CD8-positive, alpha-beta memory T cell (primary cell): ENCODE measurements around the gene LYPD6. TPM values are rescaled to one million over a fixed set of nuclear protein-coding genes. Genes with fewer than 3 reads are reported as not detected.

ENCODE experiments used
- CTCF ChIA-PET: fragments of 350-600 bp; sonication (Branson Sonifier 250); formaldehyde crosslinking; loops from one replicate; lab custom pipeline; 2021; ENCODE audit warnings: antibody characterized with exemption; lab: Charles Lee
- POLR2A ChIA-PET: fragments of 350-600 bp; sonication (Branson Sonifier 250); formaldehyde crosslinking; loops from one replicate; lab custom pipeline; 2021; ENCODE audit warnings: antibody characterized with exemption; lab: Charles Lee
- DNase-seq, 5 donors: peaks; one replicate each; pipeline versions ENCODE4 v3.0.0 to v3.0.0-alpha.2; 2020 to 2022; ENCODE audit warnings: mixed read lengths in 1 of 5
- H3K27ac ChIP-seq: one replicate; pipeline ENCODE4 v1.7.0; 2013; ENCODE audit warnings: low read depth, mild to moderate bottlenecking, low read length, moderate library complexity
- H3K27me3 ChIP-seq: 2 replicates; pipeline ENCODE4 v1.7.0; 2013; ENCODE audit warnings: low read length, mild to moderate bottlenecking; ENCODE audit not compliant: insufficient read depth, poor library complexity, severe bottlenecking
- H3K36me3 ChIP-seq: 2 replicates; pipeline ENCODE4 v1.7.0; 2013; ENCODE audit warnings: mild to moderate bottlenecking, low read length, moderate library complexity; ENCODE audit not compliant: insufficient read depth
- H3K4me1 ChIP-seq: 2 replicates; pipeline ENCODE4 v1.7.0; 2013; ENCODE audit warnings: mild to moderate bottlenecking, low read length, moderate library complexity; ENCODE audit not compliant: insufficient read depth
- H3K4me3 ChIP-seq: 2 replicates; pipeline ENCODE4 v1.7.0; 2013; ENCODE audit warnings: mild to moderate bottlenecking, low read length
- H3K9me3 ChIP-seq: 2 replicates; pipeline ENCODE4 v1.7.0; 2013; ENCODE audit warnings: mild to moderate bottlenecking, low read length
- H3K27ac Mint-ChIP-seq, 8 donors: one replicate each; pipeline ENCODE4 v1.8.0; 2020 to 2021; ENCODE audit warnings: mixed read lengths in 8 of 8, mild to moderate bottlenecking in 6 of 8, inconsistent platforms in 3 of 8, moderate library complexity in 3 of 8
- H3K27me3 Mint-ChIP-seq, 2 donors: one replicate each; pipeline ENCODE4 v1.8.0; 2020 to 2021; ENCODE audit warnings: mixed read lengths in 2 of 2, mild to moderate bottlenecking in 1 of 2, moderate library complexity in 1 of 2
- H3K36me3 Mint-ChIP-seq, 3 donors: one replicate each; pipeline ENCODE4 v1.8.0; 2020 to 2021; ENCODE audit warnings: mixed read lengths in 3 of 3, inconsistent platforms in 1 of 3, mild to moderate bottlenecking in 1 of 3
- H3K4me1 Mint-ChIP-seq, 3 donors: one replicate each; pipeline ENCODE4 v1.8.0; 2020 to 2021; ENCODE audit warnings: mixed read lengths in 3 of 3, inconsistent platforms in 1 of 3, mild to moderate bottlenecking in 1 of 3
- H3K4me3 Mint-ChIP-seq, 7 donors: one replicate each; pipeline ENCODE4 v1.8.0; 2020 to 2021; ENCODE audit warnings: mixed read lengths in 7 of 7, mild to moderate bottlenecking in 6 of 7, moderate library complexity in 4 of 7, inconsistent platforms in 2 of 7
- H3K9me3 Mint-ChIP-seq, 5 donors: one replicate each; pipeline ENCODE4 v1.8.0; 2020 to 2022; ENCODE audit warnings: mixed read lengths in 5 of 5, mild to moderate bottlenecking in 3 of 5, moderate library complexity in 2 of 5, inconsistent platforms in 1 of 5
- polyA plus RNA-seq: library from polyadenylated mRNA; unstranded; fragments of 300-500 nt; fragmentation: Illumina TruSeq; gene quantifications from one replicate; pipeline ENCODE4 v1.2.3, GENCODE V29; 2021
- total RNA-seq, 2 experiments: library from RNA; stranded (reverse); gene quantifications; one replicate each; pipeline ENCODE4 v1.2.3, GENCODE V29; 2021

LYPD6 gene
- total and polyA plus RNA-seq, 3 experiments from 2014 or later, result not detected

DNA sequence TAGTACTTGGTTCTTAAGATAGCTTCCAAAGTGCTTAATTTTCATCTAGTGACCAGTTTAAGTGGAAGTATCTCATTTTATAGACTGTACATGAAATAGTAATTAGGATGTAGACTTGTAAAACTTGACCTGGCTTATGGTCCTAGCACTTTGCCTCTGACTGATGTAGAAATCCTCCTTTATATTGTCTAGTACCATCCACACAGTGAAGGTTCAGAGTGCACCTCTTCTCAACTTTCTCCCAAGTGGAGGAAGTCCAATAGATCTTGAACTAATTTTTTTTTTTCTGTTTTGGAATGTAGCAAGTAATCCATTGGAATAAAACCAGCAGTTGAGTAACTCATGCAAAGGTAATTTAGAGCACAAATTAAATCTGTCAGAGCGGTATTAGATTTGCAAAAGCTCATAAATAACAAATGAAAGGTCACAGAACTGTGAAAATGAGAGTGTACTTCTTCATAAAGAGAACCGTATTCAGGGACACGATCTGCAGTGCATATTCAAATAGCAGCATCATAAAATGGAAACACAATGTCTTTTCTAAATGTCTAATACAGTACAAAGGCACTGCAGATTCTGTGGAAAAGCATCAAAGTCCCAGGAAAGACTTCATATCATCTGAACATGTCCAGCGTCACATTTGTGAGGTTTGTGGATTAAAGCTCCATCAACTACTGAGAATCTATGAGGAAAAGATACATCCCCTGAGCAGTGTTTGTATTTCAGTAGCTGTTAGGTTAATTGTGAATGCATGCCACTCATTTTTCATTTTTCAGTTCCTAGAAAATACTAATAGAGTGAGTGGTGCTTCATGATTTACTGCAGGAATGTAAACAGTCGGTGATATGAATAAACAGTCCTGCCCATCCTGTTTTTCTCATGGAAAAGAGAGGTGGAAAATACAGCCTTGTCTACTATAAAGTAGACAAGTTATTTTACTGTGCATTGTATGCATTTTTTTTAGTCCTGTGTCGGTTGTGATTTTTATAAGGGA is 100.7 kb downstream of the LYPD6 start:
- POLR2A ChIA-PET, result no interaction called here
- H3K4me3 Mint-ChIP-seq, result no peak overlapping the region

DNA sequence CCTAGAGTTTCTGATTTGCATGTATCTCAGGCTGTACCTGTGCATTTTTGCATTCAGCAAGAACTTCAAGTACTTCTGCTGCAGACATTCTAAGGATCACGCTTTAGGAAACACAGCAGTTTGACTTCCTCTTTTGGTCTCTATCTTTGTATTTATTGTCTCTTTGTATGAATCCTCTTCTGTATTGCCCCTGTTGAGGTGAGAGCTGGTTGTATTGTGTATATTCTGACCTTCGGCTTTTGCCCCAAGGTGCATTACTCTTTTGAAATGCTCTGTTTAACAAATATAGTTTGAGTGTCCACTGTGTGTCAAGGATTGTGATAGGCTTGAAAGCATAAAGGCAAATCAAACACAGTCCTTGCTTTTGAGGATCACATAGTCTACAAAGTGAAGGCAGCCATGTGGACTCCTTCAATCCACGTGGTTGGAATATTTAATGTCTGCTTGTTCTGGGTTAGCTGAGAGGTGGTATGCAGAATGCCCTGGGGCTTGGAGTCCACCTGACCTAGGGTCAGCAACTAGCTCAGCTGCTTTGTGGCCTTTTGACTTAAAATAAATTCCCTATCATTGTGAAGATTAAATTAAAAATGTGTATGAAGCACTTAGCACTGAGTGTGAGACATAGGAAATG is 108.1 kb downstream of the LYPD6 start:
- Mint-ChIP-seq H3K27me3 (peaks cover 0 to 7% of the 10 kb centered on the region in 2 donors), H3K4me1 (no peaks in the 10 kb centered on the region), H3K9me3 (peaks cover 0 to 2% (median 0%) of the 10 kb centered on the region in 5 donors), H3K27ac (no peak overlapping the region), H3K4me3 (no peak overlapping the region), H3K36me3 (no peaks in the 10 kb centered on the region)
- ChIA-PET POLR2A (no interaction called here), CTCF (no interaction called here)
- Histone ChIP-seq H3K9me3 (no peaks in the 10 kb centered on the region), H3K36me3 (no peaks in the 10 kb centered on the region), H3K27ac (no peak overlapping the region), H3K27me3 (no peaks in the 10 kb centered on the region), H3K4me1 (no peaks in the 10 kb centered on the region), H3K4me3 (no peak overlapping the region)
- no peak for DNase-seq

More for the DNA sequence above, 100.7 kb downstream of the LYPD6 start:
- Histone ChIP-seq H3K9me3 (no peaks in the 10 kb centered on the region), H3K4me1 (no peaks in the 10 kb centered on the region), H3K27me3 (no peaks in the 10 kb centered on the region), H3K36me3 (no peaks in the 10 kb centered on the region), H3K4me3 (no peak overlapping the region), H3K27ac (no peak overlapping the region)
- CTCF ChIA-PET, result no interaction called here
- Mint-ChIP-seq H3K27ac (no peak overlapping the region), H3K9me3 (peaks cover 0 to 5% (median 0%) of the 10 kb centered on the region in 5 donors), H3K27me3 (peaks cover 3 to 5% of the 10 kb centered on the region in 2 donors), H3K36me3 (no peaks in the 10 kb centered on the region), H3K4me1 (no peaks in the 10 kb centered on the region)
- no peak for DNase-seq

GRCh38 chr2:149441255-149441654 is 110.9 kb downstream of the LYPD6 start:
- H3K36me3 ChIP-seq, result no peaks in the 10 kb centered on the region
- Mint-ChIP-seq H3K36me3 (no peaks in the 10 kb centered on the region), H3K9me3 (peaks cover 0 to 2% (median 0%) of the 10 kb centered on the region in 5 donors), H3K4me1 (no peaks in the 10 kb centered on the region), H3K27me3 (peaks cover 0 to 10% of the 10 kb centered on the region in 2 donors), H3K4me3 (no peak overlapping the region), H3K27ac (no peak overlapping the region)
- CTCF ChIA-PET, result no interaction called here
- POLR2A ChIA-PET, result no interaction called here
- H3K4me3 ChIP-seq, result no peak overlapping the region
- no peaks in the 10 kb centered on the region for H3K9me3 ChIP-seq
- H3K4me1 ChIP-seq, result no peaks in the 10 kb centered on the region
- no peak overlapping the region for H3K27ac ChIP-seq
- H3K27me3 ChIP-seq, result no peaks in the 10 kb centered on the region
- no peak for DNase-seq

DNA sequence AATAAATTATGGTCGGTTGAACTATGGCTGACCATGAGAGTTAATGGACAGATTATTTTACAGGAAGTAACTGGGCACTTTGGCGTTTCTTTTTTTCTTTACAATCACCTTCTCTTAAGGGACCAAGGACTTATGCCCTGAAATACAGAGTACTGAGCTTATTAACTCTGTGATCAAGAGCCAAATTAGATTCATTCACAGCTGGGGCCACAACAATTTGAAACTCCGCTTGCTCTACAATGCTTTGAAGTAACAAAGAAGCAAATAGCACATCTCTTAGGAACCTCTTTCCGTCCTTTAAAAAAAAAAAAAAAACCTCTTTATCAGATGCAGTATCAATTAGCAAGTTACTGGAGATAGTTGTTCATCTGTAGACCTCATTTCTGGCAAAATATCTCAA is 112.0 kb downstream of the LYPD6 start:
- POLR2A ChIA-PET, result no interaction called here
- Histone ChIP-seq H3K27me3 (no peaks in the 10 kb centered on the region), H3K4me1 (no peaks in the 10 kb centered on the region), H3K27ac (no peak overlapping the region), H3K4me3 (no peak overlapping the region), H3K36me3 (no peaks in the 10 kb centered on the region), H3K9me3 (no peaks in the 10 kb centered on the region)
- no peak overlapping the region for H3K27ac Mint-ChIP-seq
- no peak overlapping the region for H3K4me3 Mint-ChIP-seq
- CTCF ChIA-PET, result no interaction called here
- DNase-seq, result no peak
- no peaks in the 10 kb centered on the region for H3K36me3 Mint-ChIP-seq
- peaks cover 0 to 2% (median 0%) of the 10 kb centered on the region in 5 donors for H3K9me3 Mint-ChIP-seq
- peaks cover 0 to 10% of the 10 kb centered on the region in 2 donors for H3K27me3 Mint-ChIP-seq
- no peaks in the 10 kb centered on the region for H3K4me1 Mint-ChIP-seq

DNA sequence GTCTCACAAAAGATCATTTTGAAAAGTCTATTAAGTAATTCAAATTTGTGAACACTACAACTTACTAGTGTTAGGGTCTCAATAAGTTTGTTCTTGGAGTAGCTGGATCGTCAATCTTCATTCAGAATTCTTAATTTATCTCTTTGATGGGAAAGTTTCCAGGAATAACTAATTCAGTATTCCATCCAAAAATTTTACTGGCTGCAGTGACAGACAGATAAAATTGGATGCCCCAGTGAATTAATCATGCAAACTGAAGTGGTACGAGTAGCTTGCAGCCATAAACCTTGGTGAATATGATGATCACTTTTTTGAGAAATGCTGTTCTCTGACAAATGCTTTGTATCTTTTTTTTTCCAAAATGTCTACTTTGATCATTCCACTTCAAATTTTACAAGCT is 112.8 kb downstream of the LYPD6 start:
- no peaks in the 10 kb centered on the region for H3K27me3 ChIP-seq
- no peak for DNase-seq
- H3K27me3 Mint-ChIP-seq, result peaks cover 0 to 10% of the 10 kb centered on the region in 2 donors
- H3K4me3 Mint-ChIP-seq, result no peak overlapping the region
- H3K27ac Mint-ChIP-seq, result no peak overlapping the region
- no peaks in the 10 kb centered on the region for H3K9me3 ChIP-seq
- no peaks in the 10 kb centered on the region for H3K36me3 ChIP-seq
- ChIA-PET POLR2A (no interaction called here), CTCF (no interaction called here)
- no peak overlapping the region for H3K27ac ChIP-seq
- H3K9me3 Mint-ChIP-seq, result peaks cover 0 to 2% (median 0%) of the 10 kb centered on the region in 5 donors
- no peak overlapping the region for H3K4me3 ChIP-seq
- H3K4me1 ChIP-seq, result no peaks in the 10 kb centered on the region
- no peaks in the 10 kb centered on the region for H3K4me1 Mint-ChIP-seq
- H3K36me3 Mint-ChIP-seq, result no peaks in the 10 kb centered on the region

- H3K4me1 ChIP-seq, result no peaks in the 10 kb centered on the region
- Mint-ChIP-seq H3K36me3 (no peaks in the 10 kb centered on the region), H3K27me3 (peaks cover 0 to 14% of the 10 kb centered on the region in 2 donors), H3K4me3 (no peak overlapping the region), H3K27ac (no peak overlapping the region), H3K4me1 (no peaks in the 10 kb centered on the region), H3K9me3 (peaks cover 0 to 2% (median 0%) of the 10 kb centered on the region in 5 donors)
- no peaks in the 10 kb centered on the region for H3K9me3 ChIP-seq
- POLR2A ChIA-PET, result no interaction called here
- H3K36me3 ChIP-seq, result no peaks in the 10 kb centered on the region
- no peak for DNase-seq
- no peaks in the 10 kb centered on the region for H3K27me3 ChIP-seq
- H3K4me3 ChIP-seq, result no peak overlapping the region
- H3K27ac ChIP-seq, result no peak overlapping the region
- CTCF ChIA-PET, result no interaction called here
These were observed 116.4 kb downstream of the LYPD6 start for GRCh38 chr2:149446748-149447147.

GRCh38 chr2:149448315-149448714 is 117.9 kb downstream of the LYPD6 start:
- Histone ChIP-seq H3K4me3 (no peak overlapping the region), H3K9me3 (no peaks in the 10 kb centered on the region), H3K4me1 (no peaks in the 10 kb centered on the region), H3K27me3 (no peaks in the 10 kb centered on the region), H3K36me3 (no peaks in the 10 kb centered on the region), H3K27ac (no peak overlapping the region)
- no peaks in the 10 kb centered on the region for H3K4me1 Mint-ChIP-seq
- no peak for DNase-seq
- no peaks in the 10 kb centered on the region for H3K9me3 Mint-ChIP-seq
- H3K36me3 Mint-ChIP-seq, result no peaks in the 10 kb centered on the region
- ChIA-PET POLR2A (no interaction called here), CTCF (no interaction called here)
- peaks cover 0 to 11% of the 10 kb centered on the region in 2 donors for H3K27me3 Mint-ChIP-seq
- H3K27ac Mint-ChIP-seq, result no peak overlapping the region
- H3K4me3 Mint-ChIP-seq, result no peak overlapping the region

- Histone ChIP-seq H3K27ac (no peak overlapping the region), H3K4me1 (no peaks in the 10 kb centered on the region), H3K36me3 (no peaks in the 10 kb centered on the region), H3K9me3 (no peaks in the 10 kb centered on the region), H3K4me3 (no peak overlapping the region), H3K27me3 (no peaks in the 10 kb centered on the region)
- no peak overlapping the region for H3K4me3 Mint-ChIP-seq
- ChIA-PET CTCF (no interaction called here), POLR2A (no interaction called here)
- H3K27me3 Mint-ChIP-seq, result peaks cover 0 to 11% of the 10 kb centered on the region in 2 donors
- H3K9me3 Mint-ChIP-seq, result no peaks in the 10 kb centered on the region
- H3K27ac Mint-ChIP-seq, result no peak overlapping the region
- H3K36me3 Mint-ChIP-seq, result no peaks in the 10 kb centered on the region
- H3K4me1 Mint-ChIP-seq, result no peaks in the 10 kb centered on the region
- no peak for DNase-seq
These were observed 118.6 kb downstream of the LYPD6 start for GRCh38 chr2:149449017-149449416.
